Gastrocnemius medialis (tissue), 4 donors: ENCODE results near the gene FNDC10. TPM values are rescaled to one million over a fixed set of nuclear protein-coding genes. Genes with fewer than 3 reads are reported as not detected.

Source experiments
- ATAC-seq, 2 donors: fragments of 150-250 bp; one replicate each; pipeline ENCODE4 v1.9.1; 2016
- DNase-seq, 2 donors: peaks; one replicate each; pipeline ENCODE4 v3.0.0-alpha.2; 2019
- H3K27ac ChIP-seq, 4 donors: fragments of 200-600 bp; sonication (generic); 1 replicate in 1 of 4; 2 replicates in 3 of 4; pipeline ENCODE4 v1.5.1; 2016 to 2018; ENCODE audit warnings: mild to moderate bottlenecking in 2 of 4, moderate library complexity in 1 of 4
- H3K27me3 ChIP-seq, 3 donors: fragments of 200-600 bp; sonication (generic) in 2 of 3; 1 replicate in 1 of 3; 2 replicates in 2 of 3; pipeline versions ENCODE4 v1.5.1 to v1.6.0; 2016 to 2019; ENCODE audit warnings: mild to moderate bottlenecking in 1 of 3, moderate library complexity in 1 of 3
- H3K36me3 ChIP-seq, 2 donors: fragments of 200-600 bp; sonication (generic) in 1 of 2; one replicate each; pipeline ENCODE4 v1.5.1; 2017 to 2018
- H3K4me1 ChIP-seq, 2 donors: fragments of 200-600 bp; sonication (generic) in 1 of 2; one replicate each; pipeline ENCODE4 v1.5.1; 2016 to 2017; ENCODE audit warnings: mild to moderate bottlenecking in 2 of 2
- H3K4me3 ChIP-seq, 4 donors: fragments of 200-600 bp; sonication (generic) in 3 of 4; 1 replicate in 1 of 4; 2 replicates in 3 of 4; pipeline ENCODE4 v1.5.1; 2016 to 2019; ENCODE audit warnings: mild to moderate bottlenecking in 2 of 4
- H3K9me3 ChIP-seq, 3 donors: fragments of 200-600 bp; sonication (generic) in 2 of 3; 1 replicate in 1 of 3; 2 replicates in 2 of 3; pipeline ENCODE4 v1.5.1; 2016 to 2019
- POLR2A ChIP-seq, 2 donors: fragments of 450-650 bp; IDR thresholded peaks; one replicate each; pipeline ENCODE4 v1.6.1; 2017; ENCODE audit warnings: antibody characterized with exemption in 2 of 2, mild to moderate bottlenecking in 2 of 2, moderate library complexity in 2 of 2
- in situ Hi-C, 4 donors: fragments of 200-750 bp; cut with MboI; loops; one replicate each; pipeline versions ENCODE4 v1.15.0 to v1.8.0; 2017; ENCODE audit warnings: low sequenced_read_pairs in 4 of 4
- intact Hi-C: fragments of 100-400 bp; cut with DNase I; formaldehyde crosslinking; loops from one replicate; pipeline ENCODE4 v1.15.1; 2023; ENCODE audit warnings: low total_unique reads
- total RNA-seq, 4 donors: library from RNA; depleted of rRNA; stranded (reverse); fragments of >200 nt; gene quantifications; one replicate each; pipeline versions ENCODE4 v1.1.0 to v1.2.3, GENCODE V29; 2016
- TF ChIP-seq, protein P1 (sequence below), 5 experiments: fragments of 450-650 bp in 3 of 5; fragments of 200-600 bp in 2 of 5; sonication (generic) in 2 of 5; IDR thresholded peaks in 4 of 5; conservative IDR thresholded peaks in 1 of 5; 1 replicate in 4 of 5; 2 replicates in 1 of 5; pipeline ENCODE4 v1.5.1; 2016 to 2019; ENCODE audit warnings: antibody characterized with exemption in 5 of 5, mild to moderate bottlenecking in 3 of 5, moderate library complexity in 3 of 5

Gene FNDC10
- total RNA-seq, 4 donors from 2014 or later = 0.20 to 1.3 (median 0.94) TPM; not detected in 1

DNA sequence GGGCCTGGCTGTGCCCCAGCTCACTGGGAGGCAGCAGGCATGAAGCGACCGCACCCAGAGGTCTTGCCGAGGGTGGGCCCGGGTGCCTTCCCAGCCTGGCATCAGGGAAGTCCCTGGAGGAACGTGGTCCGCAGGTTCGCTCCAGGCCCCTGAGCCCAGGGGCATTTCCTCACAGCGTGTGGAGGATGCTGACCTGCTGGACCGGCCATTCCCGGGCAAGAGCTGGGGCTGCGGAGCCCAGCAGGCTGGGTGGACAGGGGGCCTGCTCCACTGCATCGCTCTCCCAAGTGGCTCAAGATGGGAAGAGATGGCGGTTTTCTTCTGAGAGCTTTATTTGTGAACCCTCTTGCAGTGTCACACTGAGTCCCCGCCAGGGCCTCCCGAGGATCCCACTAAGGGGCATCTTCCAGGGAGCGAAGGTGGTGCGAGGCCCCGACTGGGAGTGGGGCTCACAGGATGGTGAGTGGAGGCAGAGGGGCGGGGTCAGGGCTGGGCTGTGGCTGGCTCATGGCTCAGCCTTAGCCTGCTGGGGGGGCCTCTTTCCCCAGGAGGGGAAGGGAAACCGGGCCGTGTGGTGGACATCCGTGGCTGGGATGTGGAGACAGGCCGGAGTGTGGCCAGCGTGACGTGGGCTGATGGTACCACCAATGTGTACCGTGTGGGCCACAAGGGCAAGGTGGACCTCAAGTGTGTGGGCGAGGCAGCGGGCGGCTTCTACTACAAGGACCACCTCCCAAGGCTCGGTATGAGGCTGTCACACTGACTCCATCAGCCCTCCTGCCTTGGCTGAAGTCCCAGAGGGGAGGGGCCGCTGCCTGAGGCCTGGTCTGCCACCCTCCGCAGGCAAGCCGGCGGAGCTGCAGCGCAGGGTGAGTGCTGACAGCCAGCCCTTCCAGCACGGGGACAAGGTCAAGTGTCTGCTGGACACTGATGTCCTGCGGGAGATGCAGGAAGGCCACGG lies 24.8 kb upstream of the FNDC10 start:
- Histone ChIP-seq H3K27me3 (no peaks in the 10 kb centered on the region), H3K4me1 (peaks cover 35 to 42% of the 10 kb centered on the region in 2 donors), H3K9me3 (no peaks in the 10 kb centered on the region), H3K36me3 (peaks cover 0 to 18% of the 10 kb centered on the region in 2 donors), H3K4me3 (no peak overlapping the region), H3K27ac (peak overlapping the region in 1 of 4 donors; percentile 25)
- intact Hi-C loops = no loop called here
- DNase-seq (no peak), ATAC-seq (no peak)
- in situ Hi-C loops = no loop called here
- TF ChIP-seq, protein P1, sequence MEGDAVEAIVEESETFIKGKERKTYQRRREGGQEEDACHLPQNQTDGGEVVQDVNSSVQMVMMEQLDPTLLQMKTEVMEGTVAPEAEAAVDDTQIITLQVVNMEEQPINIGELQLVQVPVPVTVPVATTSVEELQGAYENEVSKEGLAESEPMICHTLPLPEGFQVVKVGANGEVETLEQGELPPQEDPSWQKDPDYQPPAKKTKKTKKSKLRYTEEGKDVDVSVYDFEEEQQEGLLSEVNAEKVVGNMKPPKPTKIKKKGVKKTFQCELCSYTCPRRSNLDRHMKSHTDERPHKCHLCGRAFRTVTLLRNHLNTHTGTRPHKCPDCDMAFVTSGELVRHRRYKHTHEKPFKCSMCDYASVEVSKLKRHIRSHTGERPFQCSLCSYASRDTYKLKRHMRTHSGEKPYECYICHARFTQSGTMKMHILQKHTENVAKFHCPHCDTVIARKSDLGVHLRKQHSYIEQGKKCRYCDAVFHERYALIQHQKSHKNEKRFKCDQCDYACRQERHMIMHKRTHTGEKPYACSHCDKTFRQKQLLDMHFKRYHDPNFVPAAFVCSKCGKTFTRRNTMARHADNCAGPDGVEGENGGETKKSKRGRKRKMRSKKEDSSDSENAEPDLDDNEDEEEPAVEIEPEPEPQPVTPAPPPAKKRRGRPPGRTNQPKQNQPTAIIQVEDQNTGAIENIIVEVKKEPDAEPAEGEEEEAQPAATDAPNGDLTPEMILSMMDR (IDR thresholded peaks at IDR 0.05 in 4 of 5, conservative IDR thresholded peaks at IDR 0.05 in 1 of 5) = no peak
- TF ChIP-seq POLR2A (IDR thresholded peaks at IDR 0.05) = no peak

DNA sequence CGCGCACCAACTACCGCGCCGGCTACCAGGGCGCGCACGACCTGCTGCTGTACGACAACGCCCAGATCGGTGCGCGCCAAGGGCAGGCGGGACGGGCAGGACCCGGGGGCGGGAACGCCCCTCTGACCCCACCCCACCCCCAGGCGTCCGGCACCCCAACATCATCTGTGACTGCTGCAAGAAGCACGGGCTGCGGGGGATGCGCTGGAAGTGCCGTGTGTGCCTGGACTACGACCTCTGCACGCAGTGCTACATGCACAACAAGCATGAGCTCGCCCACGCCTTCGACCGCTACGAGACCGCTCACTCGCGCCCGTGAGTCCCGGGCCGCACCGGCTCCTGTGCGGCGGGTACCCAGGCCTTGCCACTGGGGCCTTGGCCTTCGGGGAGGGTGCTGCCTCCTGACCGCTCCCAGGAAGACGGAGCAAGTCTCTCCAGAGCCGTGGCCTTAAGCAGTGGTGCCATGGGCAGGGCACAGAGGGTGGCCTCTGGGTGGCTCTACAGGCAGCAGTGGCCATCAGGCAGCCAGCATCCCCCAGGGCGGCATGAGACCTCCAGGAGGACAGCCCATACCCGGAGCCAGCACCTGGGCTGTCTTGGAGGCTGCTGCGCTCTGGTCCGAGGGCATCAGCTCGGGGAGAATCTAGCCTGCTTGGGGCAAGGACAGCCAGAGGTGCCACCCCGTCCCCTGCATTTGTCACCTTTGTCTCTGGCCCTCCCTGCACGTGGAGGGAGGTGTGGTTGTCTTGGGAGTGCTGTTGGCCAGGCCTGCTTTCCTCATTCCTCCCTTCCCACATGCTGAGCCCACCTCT lies 23.9 kb upstream of the FNDC10 start:
- H3K4me1 ChIP-seq = peaks cover 41 to 49% of the 10 kb centered on the region in 2 donors
- no peaks in the 10 kb centered on the region for H3K9me3 ChIP-seq
- no peak overlapping the region for H3K4me3 ChIP-seq
- peaks cover 0 to 18% of the 10 kb centered on the region in 2 donors for H3K36me3 ChIP-seq
- in situ Hi-C loops = no loop called here
- peak overlapping the region in 1 of 4 donors; percentile 99 for H3K27ac ChIP-seq
- ATAC-seq (no peak), DNase-seq (no peak)
- intact Hi-C loops = no loop called here
- TF ChIP-seq, protein P1 (IDR thresholded peaks at IDR 0.05 in 4 of 5, conservative IDR thresholded peaks at IDR 0.05 in 1 of 5) = no peak
- TF ChIP-seq POLR2A (IDR thresholded peaks at IDR 0.05) = no peak
- H3K27me3 ChIP-seq = no peaks in the 10 kb centered on the region

DNA sequence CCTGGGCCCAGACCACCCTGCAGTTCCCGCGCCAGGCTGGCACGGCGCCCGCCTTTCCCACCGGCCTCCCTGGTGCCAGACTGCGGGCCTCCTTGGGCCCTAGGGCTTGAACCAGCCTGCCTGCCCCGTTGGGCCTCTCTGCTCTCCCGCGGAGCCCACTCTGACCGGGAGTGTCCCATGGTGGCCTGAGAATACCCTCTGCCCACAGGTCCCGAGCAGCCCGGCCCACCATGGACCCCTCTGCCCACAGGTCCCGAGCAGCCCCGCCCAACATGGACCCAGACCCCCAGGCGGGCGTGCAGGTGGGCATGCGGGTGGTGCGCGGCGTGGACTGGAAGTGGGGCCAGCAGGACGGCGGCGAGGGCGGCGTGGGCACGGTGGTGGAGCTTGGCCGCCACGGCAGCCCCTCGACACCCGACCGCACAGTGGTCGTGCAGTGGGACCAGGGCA lies 23.3 kb upstream of the FNDC10 start:
- no peak for ATAC-seq
- no peaks in the 10 kb centered on the region for H3K27me3 ChIP-seq
- no peaks in the 10 kb centered on the region for H3K9me3 ChIP-seq
- no peak for TF ChIP-seq POLR2A (IDR thresholded peaks at IDR 0.05)
- TF ChIP-seq, protein P1 (IDR thresholded peaks at IDR 0.05 in 4 of 5, conservative IDR thresholded peaks at IDR 0.05 in 1 of 5) = no peak
- intact Hi-C loops = no loop called here
- H3K4me3 ChIP-seq = no peak overlapping the region
- peaks cover 41 to 49% of the 10 kb centered on the region in 2 donors for H3K4me1 ChIP-seq
- in situ Hi-C loops = no loop called here
- H3K27ac ChIP-seq = peak overlapping the region; percentile 88 to 99 (median 91)
- DNase-seq = no peak
- H3K36me3 ChIP-seq = peaks cover 0 to 13% of the 10 kb centered on the region in 2 donors

DNA sequence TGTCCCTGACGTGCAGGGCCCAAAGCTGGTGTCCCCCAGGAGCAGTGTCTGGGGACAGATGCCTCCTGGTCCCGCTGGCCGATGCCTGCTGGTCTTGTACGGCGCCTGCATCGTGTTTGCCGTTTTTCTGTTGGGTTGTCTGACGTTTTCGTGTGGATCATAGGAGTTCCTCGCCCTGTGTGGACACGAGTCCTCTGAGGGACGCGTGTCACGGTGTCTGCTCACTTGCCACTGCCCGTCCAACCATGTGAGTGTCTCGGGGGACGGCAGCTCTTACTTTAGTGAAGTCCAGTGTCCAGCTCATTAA lies 22.8 kb upstream of the FNDC10 start:
- DNase-seq (no peak), ATAC-seq (no peak)
- intact Hi-C loops = no loop called here
- Histone ChIP-seq H3K27ac (peak overlapping the region; percentile 88 to 99 (median 91)), H3K36me3 (peaks cover 0 to 8% of the 10 kb centered on the region in 2 donors), H3K4me1 (peaks cover 42 to 49% of the 10 kb centered on the region in 2 donors), H3K4me3 (no peak overlapping the region), H3K9me3 (no peaks in the 10 kb centered on the region), H3K27me3 (no peaks in the 10 kb centered on the region)
- no peak for TF ChIP-seq POLR2A (IDR thresholded peaks at IDR 0.05)
- TF ChIP-seq, protein P1 (IDR thresholded peaks at IDR 0.05 in 4 of 5, conservative IDR thresholded peaks at IDR 0.05 in 1 of 5) = no peak
- in situ Hi-C loops = no loop called here
